ENCODE results near the gene SLC11A1. TPM values are rescaled to one million over a fixed set of nuclear protein-coding genes. Genes with fewer than 3 reads are reported as not detected.

SLC11A1 gene
- total RNA-seq, 4 donors from 2014 or later, result 0.26 to 14.0 (median 4.2) TPM

DNA sequence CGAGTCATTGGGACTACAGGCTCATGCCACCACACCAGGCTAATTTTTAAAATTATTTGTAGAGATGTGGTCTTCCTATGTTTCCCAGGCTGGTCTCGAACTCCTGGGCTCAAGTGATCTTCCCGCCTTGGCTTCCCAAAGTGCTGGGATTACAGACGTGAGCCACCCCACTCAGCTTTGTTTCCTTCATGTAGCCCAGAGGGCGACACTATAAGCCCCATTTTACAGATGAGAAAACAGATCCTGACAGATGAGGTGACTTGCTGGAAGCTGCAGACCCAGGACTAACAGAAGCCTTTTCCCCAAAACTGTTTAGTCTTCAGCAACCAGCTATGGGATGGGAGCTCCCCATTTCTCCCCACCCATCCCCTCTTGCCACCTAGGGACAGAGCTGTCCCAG lies 10.4 kb downstream of the SLC11A1 start:
- no peak for DNase-seq
- Histone ChIP-seq H3K27ac (no peak overlapping the region), H3K4me1 (peaks cover 0 to 3% of the 10 kb centered on the region in 2 donors), H3K9me3 (no peaks in the 10 kb centered on the region), H3K27me3 (no peaks in the 10 kb centered on the region), H3K4me3 (no peak overlapping the region), H3K36me3 (no peaks in the 10 kb centered on the region)
- intact Hi-C loops (cut with DNase I; ENCODE audit: low total_unique reads), result loop anchor here (10.0 kb wide), 1 partner anchor 98 kb away; the partner anchor contains the start of gene TMBIM1
- TF ChIP-seq, protein P1, sequence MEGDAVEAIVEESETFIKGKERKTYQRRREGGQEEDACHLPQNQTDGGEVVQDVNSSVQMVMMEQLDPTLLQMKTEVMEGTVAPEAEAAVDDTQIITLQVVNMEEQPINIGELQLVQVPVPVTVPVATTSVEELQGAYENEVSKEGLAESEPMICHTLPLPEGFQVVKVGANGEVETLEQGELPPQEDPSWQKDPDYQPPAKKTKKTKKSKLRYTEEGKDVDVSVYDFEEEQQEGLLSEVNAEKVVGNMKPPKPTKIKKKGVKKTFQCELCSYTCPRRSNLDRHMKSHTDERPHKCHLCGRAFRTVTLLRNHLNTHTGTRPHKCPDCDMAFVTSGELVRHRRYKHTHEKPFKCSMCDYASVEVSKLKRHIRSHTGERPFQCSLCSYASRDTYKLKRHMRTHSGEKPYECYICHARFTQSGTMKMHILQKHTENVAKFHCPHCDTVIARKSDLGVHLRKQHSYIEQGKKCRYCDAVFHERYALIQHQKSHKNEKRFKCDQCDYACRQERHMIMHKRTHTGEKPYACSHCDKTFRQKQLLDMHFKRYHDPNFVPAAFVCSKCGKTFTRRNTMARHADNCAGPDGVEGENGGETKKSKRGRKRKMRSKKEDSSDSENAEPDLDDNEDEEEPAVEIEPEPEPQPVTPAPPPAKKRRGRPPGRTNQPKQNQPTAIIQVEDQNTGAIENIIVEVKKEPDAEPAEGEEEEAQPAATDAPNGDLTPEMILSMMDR (IDR thresholded peaks at IDR 0.05), result no peak
- no peak for TF ChIP-seq POLR2A (IDR thresholded peaks at IDR 0.05)

DNA sequence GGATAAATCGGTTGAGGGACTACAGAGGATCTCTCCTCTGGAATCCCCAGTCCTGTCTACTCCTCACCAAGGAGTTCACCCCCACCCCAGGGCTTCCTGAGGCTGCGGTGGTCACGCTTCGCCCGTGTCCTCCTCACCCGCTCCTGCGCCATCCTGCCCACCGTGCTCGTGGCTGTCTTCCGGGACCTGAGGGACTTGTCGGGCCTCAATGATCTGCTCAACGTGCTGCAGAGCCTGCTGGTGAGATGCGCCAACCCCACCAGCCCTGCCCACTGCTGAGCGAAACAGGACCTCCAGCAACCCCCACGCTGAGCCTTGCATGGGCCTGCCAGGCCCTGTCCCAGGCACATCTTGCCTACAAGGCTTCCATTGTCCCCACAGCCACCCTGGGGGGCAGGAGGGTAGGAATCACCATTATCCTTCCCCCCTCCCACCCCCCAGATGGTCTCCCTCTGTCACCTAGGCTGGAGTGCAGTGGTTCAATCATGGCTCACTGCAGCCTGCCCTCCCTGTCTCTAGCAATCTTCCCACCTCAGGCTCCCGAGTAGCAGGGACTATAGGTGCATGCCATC lies 10.9 kb downstream of the SLC11A1 start:
- Histone ChIP-seq H3K4me3 (no peak overlapping the region), H3K36me3 (no peaks in the 10 kb centered on the region), H3K9me3 (no peaks in the 10 kb centered on the region), H3K27ac (no peak overlapping the region), H3K4me1 (peaks cover 0 to 3% of the 10 kb centered on the region in 2 donors), H3K27me3 (no peaks in the 10 kb centered on the region)
- TF ChIP-seq POLR2A (IDR thresholded peaks at IDR 0.05), result no peak
- TF ChIP-seq, protein P1 (IDR thresholded peaks at IDR 0.05), result no peak
- no peak for DNase-seq
- intact Hi-C loops (cut with DNase I; ENCODE audit: low total_unique reads), result loop anchor here (10.0 kb wide), 1 partner anchor 98 kb away; the partner anchor contains the start of gene TMBIM1

DNA sequence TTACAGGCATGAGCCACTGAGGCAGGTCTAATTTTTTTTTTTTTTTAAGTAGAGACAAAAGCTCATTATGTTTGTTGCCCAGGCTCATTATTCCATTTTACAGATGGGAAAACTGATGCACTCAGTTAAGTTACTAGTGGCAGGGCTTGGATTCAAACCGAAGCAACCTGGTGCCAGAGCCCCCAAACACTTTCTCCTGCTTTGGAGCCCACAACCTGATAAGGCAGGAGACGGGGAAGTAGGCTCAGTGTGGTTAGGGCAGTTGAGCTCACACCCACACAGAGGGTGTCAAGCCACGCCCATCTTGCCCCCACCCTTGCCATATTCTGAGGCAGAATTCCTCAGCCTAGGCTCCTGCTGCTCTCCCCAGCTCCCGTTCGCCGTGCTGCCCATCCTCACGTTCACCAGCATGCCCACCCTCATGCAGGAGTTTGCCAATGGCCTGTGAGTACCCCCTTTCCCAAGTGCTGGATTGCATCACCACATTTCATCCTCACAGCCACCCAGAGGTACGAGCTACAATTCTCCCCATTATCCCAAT lies 11.7 kb downstream of the SLC11A1 start:
- Histone ChIP-seq H3K4me3 (no peak overlapping the region), H3K27me3 (no peaks in the 10 kb centered on the region), H3K9me3 (no peaks in the 10 kb centered on the region), H3K27ac (no peak overlapping the region), H3K4me1 (peaks cover 0 to 3% of the 10 kb centered on the region in 2 donors), H3K36me3 (no peaks in the 10 kb centered on the region)
- TF ChIP-seq, protein P1 (IDR thresholded peaks at IDR 0.05), result no peak
- no peak for TF ChIP-seq POLR2A (IDR thresholded peaks at IDR 0.05)
- DNase-seq, result no peak
- intact Hi-C loops (cut with DNase I; ENCODE audit: low total_unique reads), result loop anchor here (10.0 kb wide), 1 partner anchor 99 kb away; the partner anchor contains the start of gene TMBIM1

DNA sequence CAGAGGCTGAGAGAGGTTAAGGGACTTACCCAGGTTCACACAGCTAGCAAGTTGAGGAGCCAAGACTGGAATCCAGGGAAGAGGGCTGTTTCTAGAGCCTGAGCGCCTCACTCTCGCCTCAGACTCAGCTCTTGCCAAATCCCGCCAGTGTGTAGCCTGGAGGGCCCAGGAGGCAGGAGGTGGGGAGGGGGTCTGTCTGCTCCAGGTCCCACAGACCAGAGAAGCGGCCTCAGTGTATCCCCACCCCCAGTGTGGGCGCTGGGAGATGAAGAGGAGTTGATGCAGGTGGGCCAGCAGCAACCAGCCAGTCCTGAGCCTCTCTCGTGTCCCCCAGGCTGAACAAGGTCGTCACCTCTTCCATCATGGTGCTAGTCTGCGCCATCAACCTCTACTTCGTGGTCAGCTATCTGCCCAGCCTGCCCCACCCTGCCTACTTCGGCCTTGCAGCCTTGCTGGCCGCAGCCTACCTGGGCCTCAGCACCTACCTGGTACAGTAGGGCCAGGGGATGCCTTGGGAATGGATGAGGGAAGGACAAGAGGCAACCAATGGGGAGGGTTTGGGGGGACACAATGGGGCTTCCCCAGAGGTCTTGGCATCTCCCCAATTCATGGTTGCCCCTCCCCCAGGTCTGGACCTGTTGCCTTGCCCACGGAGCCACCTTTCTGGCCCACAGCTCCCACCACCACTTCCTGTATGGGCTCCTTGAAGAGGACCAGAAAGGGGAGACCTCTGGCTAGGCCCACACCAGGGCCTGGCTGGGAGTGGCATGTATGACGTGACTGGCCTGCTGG lies 12.4 kb downstream of the SLC11A1 start:
- intact Hi-C loops (cut with DNase I; ENCODE audit: low total_unique reads), result loop anchor here (10.0 kb wide), 1 partner anchor 100 kb away; the partner anchor contains the start of gene TMBIM1
- Histone ChIP-seq H3K9me3 (no peaks in the 10 kb centered on the region), H3K27me3 (no peaks in the 10 kb centered on the region), H3K4me3 (no peak overlapping the region), H3K36me3 (no peaks in the 10 kb centered on the region), H3K4me1 (peaks cover 0 to 3% of the 10 kb centered on the region in 2 donors), H3K27ac (no peak overlapping the region)
- DNase-seq, result peak; percentile 29 to 55
- TF ChIP-seq, protein P1 (IDR thresholded peaks at IDR 0.05), result no peak
- TF ChIP-seq POLR2A (IDR thresholded peaks at IDR 0.05), result no peak

DNA sequence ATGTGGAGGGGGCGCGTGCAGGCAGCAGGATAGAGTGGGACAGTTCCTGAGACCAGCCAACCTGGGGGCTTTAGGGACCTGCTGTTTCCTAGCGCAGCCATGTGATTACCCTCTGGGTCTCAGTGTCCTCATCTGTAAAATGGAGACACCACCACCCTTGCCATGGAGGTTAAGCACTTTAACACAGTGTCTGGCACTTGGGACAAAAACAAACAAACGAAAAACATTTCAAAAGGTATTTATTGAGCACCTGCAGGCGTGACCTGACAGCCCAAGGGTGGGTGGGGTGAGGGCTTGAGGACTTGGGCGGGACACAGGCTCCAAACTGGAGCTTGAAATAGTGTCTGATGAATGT lies 13.0 kb downstream of the SLC11A1 start:
- no peak for DNase-seq
- intact Hi-C loops (cut with DNase I; ENCODE audit: low total_unique reads), result loop anchor here (10.0 kb wide), 1 partner anchor 100 kb away; the partner anchor contains the start of gene TMBIM1
- no peak overlapping the region for H3K4me3 ChIP-seq
- no peaks in the 10 kb centered on the region for H3K9me3 ChIP-seq
- no peak overlapping the region for H3K27ac ChIP-seq
- H3K36me3 ChIP-seq, result no peaks in the 10 kb centered on the region
- no peaks in the 10 kb centered on the region for H3K27me3 ChIP-seq
- H3K4me1 ChIP-seq, result peaks cover 0 to 3% of the 10 kb centered on the region in 2 donors
- TF ChIP-seq, protein P1 (IDR thresholded peaks at IDR 0.05), result no peak
- no peak for TF ChIP-seq POLR2A (IDR thresholded peaks at IDR 0.05)
